Stimulated activated CD4-positive, alpha-beta T cell treated with anti-CD3 and anti-CD28 coated beads, Interleukin-4, amount 100 ng/mL, for 48 hours (primary cell): Measurements from ENCODE around the gene KRTAP1-3.
"Not testable (repeated sequence)": the region's sequence is repeated elsewhere in the genome, so short reads cannot be mapped to it uniquely, and the experiment has no call there.

Experiments
- DNase-seq, 2 donors: peaks; one replicate each; pipeline ENCODE4 v3.0.0-alpha.2; 2020; ENCODE audit warnings: low read depth in 2 of 2

Gene KRTAP1-3

DNA sequence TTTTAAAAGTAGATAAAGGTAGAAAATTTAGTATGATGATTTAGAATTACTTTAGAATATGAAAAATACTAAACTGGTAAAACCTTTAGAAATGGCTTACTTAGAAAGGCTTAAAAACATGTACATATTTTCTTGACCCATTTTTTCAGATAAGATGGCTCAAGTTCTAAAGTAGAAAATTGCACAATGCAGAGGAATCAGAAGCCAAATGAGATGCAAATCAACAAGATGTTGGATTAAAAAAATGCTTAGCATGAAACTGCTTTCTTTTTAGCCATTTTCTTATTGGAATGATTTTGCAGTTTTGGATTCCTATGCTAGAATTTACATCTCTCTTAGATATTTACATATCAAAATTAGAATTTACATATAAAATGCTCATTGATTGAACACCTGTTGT, 24.2 kb downstream of the KRTAP1-3 start:
- no peak for DNase-seq

GRCh38 chr17:41009936-41010335, 24.7 kb downstream of the KRTAP1-3 start:
- no peak for DNase-seq

DNA sequence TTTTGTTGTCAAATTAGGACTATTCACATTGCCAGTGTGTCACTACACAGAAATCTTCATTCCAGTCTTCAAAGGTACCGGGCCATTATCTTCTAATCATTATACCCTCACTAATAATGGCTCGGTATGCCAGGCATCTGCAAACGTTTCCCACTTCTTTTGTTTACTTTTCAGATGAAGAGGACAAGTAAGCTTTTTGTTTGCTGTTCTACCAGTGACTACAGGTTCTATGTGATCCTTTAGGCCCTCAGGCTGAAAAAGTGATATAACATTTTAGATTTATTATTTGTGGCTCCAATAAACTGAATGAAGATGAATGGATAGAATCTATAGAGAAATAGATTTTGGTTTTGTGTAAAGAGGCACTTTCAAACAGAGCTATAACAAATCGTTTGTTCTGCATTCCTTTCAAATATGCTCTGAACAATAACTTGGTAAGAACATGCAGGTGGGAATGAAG, 25.3 kb downstream of the KRTAP1-3 start:
- DNase-seq, result no peak

DNA sequence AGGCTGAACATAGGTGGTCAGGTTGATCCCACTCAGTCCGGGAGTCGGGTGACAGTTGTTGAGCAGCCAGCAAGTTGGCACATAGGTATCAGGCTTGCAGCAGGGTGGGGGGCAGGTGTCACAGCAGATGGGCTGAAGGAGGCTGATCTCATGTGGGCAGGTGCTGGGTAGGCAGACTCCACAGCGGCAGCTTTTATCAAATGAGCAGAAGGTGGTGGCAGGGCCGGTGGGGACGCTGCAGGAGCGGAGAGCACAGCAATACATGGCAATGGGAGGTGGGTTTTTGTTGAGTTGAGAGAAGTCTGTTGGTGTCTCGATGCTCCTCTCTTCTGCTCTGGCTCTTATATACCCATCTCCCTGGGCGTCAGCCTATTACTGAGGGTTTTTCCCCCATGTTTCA, 25.9 kb downstream of the KRTAP1-3 start, which contains the start of gene KRTAP3-1:
TSS of gene KRTAP3-1 (minus strand) at position 318 of the 400 bp plus-strand sequence. CDS start at position 264, 54 bp downstream.
- DNase-seq, result no peak

DNA sequence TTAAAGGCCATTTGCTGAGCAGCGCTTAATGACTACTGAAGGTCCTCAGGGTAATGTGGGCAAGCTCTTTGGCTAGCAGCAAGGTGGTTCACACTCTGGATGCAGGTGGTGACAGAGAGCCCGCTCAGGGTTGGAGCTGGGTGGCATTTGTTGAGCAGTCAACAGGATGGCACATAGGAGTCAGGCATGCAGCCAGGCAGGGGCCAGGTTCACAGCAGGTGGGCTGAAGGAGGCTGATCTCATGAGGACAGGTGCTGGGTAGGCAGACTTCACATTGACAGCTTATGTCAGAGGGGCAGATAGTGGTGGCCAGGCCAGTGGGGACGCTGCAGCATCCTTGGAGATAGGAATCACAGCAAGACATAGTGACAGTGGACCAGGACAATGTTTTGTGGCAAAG, 30.3 kb downstream of the KRTAP1-3 start:
- DNase-seq, result no peak

GRCh38 chr17:41003926-41004325, 30.7 kb downstream of the KRTAP1-3 start:
- DNase-seq, result no peak

DNA sequence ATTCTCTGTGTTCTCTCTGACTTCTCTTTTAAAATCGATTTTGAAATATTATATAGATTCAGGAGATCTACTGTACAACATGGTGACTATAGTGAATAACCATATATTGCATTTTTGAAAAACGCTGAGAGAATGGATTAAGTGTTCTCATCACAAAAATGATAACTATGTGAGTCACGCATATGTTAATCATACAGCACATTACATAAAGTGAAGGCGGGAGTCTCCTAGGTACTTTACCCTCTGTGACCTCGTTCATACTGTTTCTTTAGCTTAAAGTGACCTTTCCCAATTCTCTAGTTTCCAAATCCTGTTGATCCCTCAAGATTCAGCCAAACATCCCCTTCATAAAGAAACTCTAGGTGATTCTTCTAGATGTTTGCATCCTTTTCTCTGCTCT, 31.9 kb downstream of the KRTAP1-3 start:
- no peak for DNase-seq

- no peak for DNase-seq
Measured at GRCh38 chr17:41001795-41002194, 32.9 kb downstream of the KRTAP1-3 start.

DNA sequence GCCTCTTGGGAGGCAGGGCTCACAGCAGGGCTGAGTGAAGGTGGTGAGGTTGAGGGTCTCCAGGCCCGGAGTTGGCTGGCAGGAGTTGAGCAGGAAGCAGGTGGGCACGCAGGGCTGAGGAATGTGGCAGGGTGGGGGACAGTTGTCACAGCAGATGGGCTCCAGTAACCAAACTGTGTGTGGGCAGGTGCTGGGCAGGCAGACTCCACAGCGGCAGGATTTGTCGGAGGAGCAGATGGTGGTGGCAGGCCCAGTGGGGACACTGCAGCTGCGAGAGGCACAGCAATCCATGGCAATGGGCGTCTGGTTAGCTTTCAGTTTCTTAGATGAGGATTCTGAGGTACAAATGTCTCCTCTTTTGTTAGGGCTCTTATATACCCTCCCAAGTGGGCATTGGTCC, 35.1 kb downstream of the KRTAP1-3 start, which contains the start of gene KRTAP3-2:
TSS of gene KRTAP3-2 (minus strand) at position 344 of the 400 bp plus-strand sequence. CDS start at position 291, 53 bp downstream.
- DNase-seq, result not testable (repeated sequence)

GRCh38 chr17:40997361-40997760, 37.3 kb downstream of the KRTAP1-3 start:
- no peak for DNase-seq

DNA sequence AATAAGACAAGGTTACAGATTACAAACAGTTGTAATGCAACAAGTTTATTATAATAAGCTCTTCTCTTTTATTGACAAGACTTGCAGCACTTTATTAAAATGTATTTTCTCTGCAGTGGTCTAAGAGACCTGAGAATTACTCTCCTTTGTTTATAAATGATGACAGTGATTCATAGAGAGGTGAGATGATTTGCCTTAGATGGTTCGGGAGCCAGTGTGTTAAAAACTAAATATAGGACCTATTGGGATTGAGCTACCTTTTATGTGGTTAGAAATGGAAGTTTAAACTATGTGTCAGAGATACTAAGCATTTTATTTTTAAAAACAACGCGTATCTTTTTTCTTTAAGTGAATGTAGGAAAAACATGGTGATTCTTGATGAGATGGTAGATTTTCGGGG, 37.8 kb downstream of the KRTAP1-3 start:
- no peak for DNase-seq

GRCh38 chr17:40995116-40995515, 39.6 kb downstream of the KRTAP1-3 start:
- DNase-seq, result no peak

GRCh38 chr17:40993839-40994238, 40.8 kb downstream of the KRTAP1-3 start, which contains the start of gene KRTAP3-3:
Gene KRTAP3-3, minus strand, starts transcription at chr17:40994164. Its CDS starts 67 bp downstream, at chr17:40994097.
- DNase-seq, result no peak

DNA sequence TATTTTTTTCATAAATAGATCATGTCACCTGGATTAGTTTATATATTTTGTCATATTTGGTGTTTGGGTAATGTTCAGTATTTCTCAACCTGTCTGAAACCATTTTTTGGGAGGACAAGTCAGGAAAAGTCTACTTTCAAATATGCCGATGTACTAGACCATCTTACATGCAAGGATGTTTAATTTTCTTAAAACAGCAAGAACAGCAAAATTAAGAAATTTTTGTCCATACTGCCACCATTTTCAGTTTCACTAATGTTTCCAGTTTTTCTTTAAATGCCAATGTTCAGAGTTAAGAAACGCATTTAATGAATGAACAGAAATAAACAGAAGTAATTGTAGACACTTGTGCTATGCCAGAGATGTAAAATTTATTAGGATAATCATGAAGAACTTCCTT, 41.6 kb downstream of the KRTAP1-3 start:
- no peak for DNase-seq

DNA sequence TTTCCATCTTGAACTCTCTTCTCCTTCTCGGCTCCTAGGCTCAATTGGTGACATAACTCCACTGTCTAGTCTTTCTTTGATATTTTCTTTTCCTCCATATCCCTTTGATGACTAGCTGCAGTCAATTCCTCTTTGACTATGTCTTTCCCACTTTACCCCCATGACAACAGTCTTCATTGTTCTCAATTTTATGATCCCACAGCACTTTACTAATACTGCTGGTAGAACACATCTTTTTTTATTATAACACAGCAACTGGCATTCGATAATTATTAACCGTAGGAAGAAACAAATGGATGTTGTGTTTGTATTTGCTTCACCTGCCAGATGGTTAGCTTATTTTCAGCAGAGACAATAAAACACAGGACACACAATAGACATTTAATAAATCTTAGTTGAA, 42.0 kb downstream of the KRTAP1-3 start:
- no peak for DNase-seq

GRCh38 chr17:40986920-40987319, 47.8 kb downstream of the KRTAP1-3 start:
- DNase-seq, result no peak

DNA sequence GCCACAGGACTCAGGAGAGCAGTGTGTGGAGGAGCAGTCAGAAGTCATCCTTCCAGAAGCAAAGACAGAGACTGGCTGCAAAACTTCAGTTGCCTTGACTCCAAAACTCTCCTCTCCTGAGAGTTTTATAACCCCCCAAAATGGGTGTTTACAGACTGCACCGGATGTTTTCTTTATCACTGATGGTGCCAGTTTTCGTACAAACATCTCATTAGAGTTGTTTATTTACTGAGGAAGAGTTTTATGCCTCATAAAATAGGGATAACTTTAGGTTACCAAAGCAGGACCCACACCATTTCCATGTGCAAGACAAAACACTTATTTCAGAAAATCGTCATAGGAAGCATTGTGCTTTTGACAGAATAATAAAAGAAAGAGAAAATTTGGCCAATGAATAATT, 50.4 kb downstream of the KRTAP1-3 start, which contains the start of gene KRT40:
TSS of gene KRT40 (minus strand) at position 101 of the 400 bp plus-strand sequence. CDS start at position 48, 53 bp downstream.
- no peak for DNase-seq
